SK-N-SH (cell line): ENCODE data around the gene FNDC3B.

Source experiments
- CHD2 ChIP-seq: fragments of 150-350 bp; IDR thresholded peaks from 2 replicates; pipeline ENCODE4 v1.6.1; 2018; ENCODE audit warnings: low read length; ENCODE audit not compliant: partially characterized antibody
- CTCF ChIP-seq: fragments of 200-600 bp; sonication (generic); IDR thresholded peaks from 2 replicates; pipeline ENCODE4 v1.6.1; 2017; ENCODE audit warnings: antibody characterized with exemption, mild to moderate bottlenecking, moderate library complexity
- ELF1 ChIP-seq: IDR thresholded peaks from 2 replicates; pipeline ENCODE4 v1.4.0; 2012
- IRF3 ChIP-seq: fragments of 150-350 bp; IDR thresholded peaks from 2 replicates; pipeline ENCODE4 v1.6.1; 2016; ENCODE audit warnings: mild to moderate bottlenecking, low read depth, low read length
- PBX3 ChIP-seq: IDR thresholded peaks from 2 replicates; pipeline ENCODE4; 2012
- POLR2AphosphoS5 ChIP-seq: IDR thresholded peaks from 2 replicates; pipeline ENCODE4 v1.6.1; 2012; ENCODE audit warnings: low read depth, low read length
- REST ChIP-seq: IDR thresholded peaks from 2 replicates; pipeline ENCODE4 v1.6.1; 2012; ENCODE audit warnings: mild to moderate bottlenecking, low read depth, low read length, moderate library complexity
- TAF1 ChIP-seq: IDR thresholded peaks from 2 replicates; pipeline ENCODE4 v1.6.1; 2012; ENCODE audit warnings: low read depth, mild to moderate bottlenecking, low read length, moderate library complexity, borderline replicate concordance
- USF1 ChIP-seq: IDR thresholded peaks from 2 replicates; pipeline ENCODE4 v1.4.0; 2012; ENCODE audit warnings: low read depth, borderline replicate concordance

- TF ChIP-seq CTCF (no peak), IRF3 (no peak), POLR2AphosphoS5 (no peak), REST (no peak), ELF1 (no peak), USF1 (no peak), TAF1 (no peak), PBX3 (no peak), CHD2 (no peak)
Observed at GRCh38 chr3:172372895-172373294, 333.5 kb downstream of the FNDC3B start.
